Stomach (tissue), 9 donors: Measurements from ENCODE around the gene PAX5. TPM values are rescaled to one million over a fixed set of nuclear protein-coding genes. Genes with fewer than 3 reads are reported as not detected.

Experiments used
- DNase-seq, 2 donors: peaks; one replicate each; pipeline versions ENCODE4 v3.0.0 to v3.0.0-alpha.2; 2013 to 2019
- H3K27ac ChIP-seq, 5 donors: fragments of 200-600 bp in 4 of 5; sonication (generic) in 4 of 5; one replicate each; pipeline ENCODE4 v1.5.1; 2013 to 2019; ENCODE audit warnings: mild to moderate bottlenecking in 1 of 5, moderate library complexity in 1 of 5
- H3K27me3 ChIP-seq, 3 donors: fragments of 200-600 bp; sonication (generic); one replicate each; pipeline ENCODE4 v1.5.1; 2017 to 2019; ENCODE audit warnings: mixed run types in 1 of 3
- H3K36me3 ChIP-seq, 4 donors: fragments of 200-600 bp; sonication (generic); 1 replicate in 3 of 4; 2 replicates in 1 of 4; pipeline ENCODE4 v1.5.1; 2016 to 2019
- H3K4me1 ChIP-seq, 4 donors: fragments of 200-600 bp; sonication (generic); one replicate each; pipeline ENCODE4 v1.5.1; 2016 to 2019
- H3K4me3 ChIP-seq, 4 donors: fragments of 200-600 bp; sonication (generic) in 3 of 4; one replicate each; pipeline ENCODE4 v1.5.1; 2016 to 2019; ENCODE audit warnings: mild to moderate bottlenecking in 1 of 4
- H3K9me3 ChIP-seq, 4 donors: fragments of 200-600 bp; sonication (generic); one replicate each; pipeline ENCODE4 v1.5.1; 2016 to 2019
- CTCF ChIP-seq, 7 experiments: fragments of 450-650 bp in 4 of 7; fragments of 200-600 bp in 3 of 7; sonication (generic) in 3 of 7; IDR thresholded peaks; one replicate each; pipeline ENCODE4 v1.5.1; 2016 to 2019; ENCODE audit warnings: antibody characterized with exemption in 7 of 7, control low read depth in 2 of 7, mild to moderate bottlenecking in 1 of 7
- EP300 ChIP-seq: sonication (generic); formaldehyde crosslinking; IDR thresholded peaks from one replicate; pipeline ENCODE4 v1.6.1; 2017; ENCODE audit warnings: antibody characterized with exemption
- POLR2A ChIP-seq, 4 donors: fragments of 450-650 bp; IDR thresholded peaks; one replicate each; pipeline ENCODE4 v1.6.1; 2016; ENCODE audit warnings: antibody characterized with exemption in 4 of 4, control low read depth in 2 of 4, mild to moderate bottlenecking in 1 of 4, moderate library complexity in 1 of 4
- POLR2AphosphoS5 ChIP-seq, 3 donors: sonication (generic); formaldehyde crosslinking; IDR thresholded peaks; one replicate each; pipeline ENCODE4 v1.6.1; 2016; ENCODE audit warnings: antibody characterized with exemption in 3 of 3
- WGBS, 5 donors: extraction: QIAGEN DNeasy Blood & Tissue Kit in 3 of 5; methylation state at CpG; one replicate each; pipeline versions ENCODE4 v1.1.5 to v1.1.7; 2013 to 2018; 5-methylcytosine and 5-hydroxymethylcytosine counted together
- intact Hi-C: fragments of 100-400 bp; cut with DNase I; formaldehyde crosslinking; loops from one replicate; pipeline ENCODE4 v1.15.1; 2023; ENCODE audit warnings: low total_unique reads
- polyA plus RNA-seq, 3 donors: library from polyadenylated mRNA; stranded (reverse); fragments of 200-250 nt; gene quantifications; one replicate each; pipeline ENCODE4 v1.2.3, GENCODE V29; 2013
- total RNA-seq, 5 donors: library from RNA; depleted of rRNA; stranded (reverse); fragments of >200 nt; gene quantifications; one replicate each; pipeline versions ENCODE4 v1.1.0 to v1.2.3, GENCODE V29; 2014 to 2016
- donor health status: healthy with polysubstance abuse.
- donor health status: Bipolar disorder and iron deficiency.
- donor health status: healthy.

Gene PAX5
- total and polyA plus RNA-seq, 8 donors = 0.43 to 1.3 TPM; not detected in 6

GRCh38 chr9:36849943-36850342 is 184.1 kb downstream of the PAX5 start:
- WGBS, 5 donors = 73 to 87% (median 80%) methylated on average over 9 of the region's 9 CpGs
- peaks cover 0 to 42% (median 0%) of the 10 kb centered on the region in 3 donors for H3K27me3 ChIP-seq
- intact Hi-C loops = no loop called here
- no peaks in the 10 kb centered on the region for H3K4me1 ChIP-seq
- H3K4me3 ChIP-seq = no peak overlapping the region
- no peaks in the 10 kb centered on the region for H3K9me3 ChIP-seq
- DNase-seq = no peak
- TF ChIP-seq POLR2AphosphoS5 (IDR thresholded peaks at IDR 0.05) (no peak), CTCF (IDR thresholded peaks at IDR 0.05) (no peak), EP300 (no peak), POLR2A (IDR thresholded peaks at IDR 0.05) (no peak)
- H3K27ac ChIP-seq = no peak overlapping the region
- H3K36me3 ChIP-seq = no peaks in the 10 kb centered on the region

- intact Hi-C loops = no loop called here
- Histone ChIP-seq H3K36me3 (no peaks in the 10 kb centered on the region), H3K4me3 (no peak overlapping the region), H3K27ac (no peak overlapping the region), H3K27me3 (peaks cover 0 to 37% (median 0%) of the 10 kb centered on the region in 3 donors), H3K9me3 (no peaks in the 10 kb centered on the region), H3K4me1 (no peaks in the 10 kb centered on the region)
- TF ChIP-seq EP300 (no peak), POLR2AphosphoS5 (IDR thresholded peaks at IDR 0.05) (no peak), CTCF (IDR thresholded peaks at IDR 0.05) (no peak), POLR2A (IDR thresholded peaks at IDR 0.05) (no peak)
- WGBS, 5 donors = 85 to 92% (median 87%) methylated on average over 5 of the region's 5 CpGs
- DNase-seq = no peak
Observed at GRCh38 chr9:36848946-36849345, 185.1 kb downstream of the PAX5 start.

GRCh38 chr9:36847781-36848673 is 186.0 kb downstream of the PAX5 start:
- Histone ChIP-seq H3K4me1 (no peaks in the 10 kb centered on the region), H3K9me3 (no peaks in the 10 kb centered on the region), H3K27ac (no peak overlapping the region), H3K27me3 (peaks cover 0 to 37% (median 0%) of the 10 kb centered on the region in 3 donors), H3K36me3 (no peaks in the 10 kb centered on the region), H3K4me3 (no peak overlapping the region)
- intact Hi-C loops = no loop called here
- DNase-seq = peak in 1 of 2 donors; percentile 15
- TF ChIP-seq POLR2AphosphoS5 (IDR thresholded peaks at IDR 0.05) (no peak), POLR2A (IDR thresholded peaks at IDR 0.05) (no peak), EP300 (no peak), CTCF (IDR thresholded peaks at IDR 0.05) (no peak)
- 38 to 49% (median 46%) methylated on average over 15 to 22 of the region's 22 CpGs for WGBS, 5 donors

DNA sequence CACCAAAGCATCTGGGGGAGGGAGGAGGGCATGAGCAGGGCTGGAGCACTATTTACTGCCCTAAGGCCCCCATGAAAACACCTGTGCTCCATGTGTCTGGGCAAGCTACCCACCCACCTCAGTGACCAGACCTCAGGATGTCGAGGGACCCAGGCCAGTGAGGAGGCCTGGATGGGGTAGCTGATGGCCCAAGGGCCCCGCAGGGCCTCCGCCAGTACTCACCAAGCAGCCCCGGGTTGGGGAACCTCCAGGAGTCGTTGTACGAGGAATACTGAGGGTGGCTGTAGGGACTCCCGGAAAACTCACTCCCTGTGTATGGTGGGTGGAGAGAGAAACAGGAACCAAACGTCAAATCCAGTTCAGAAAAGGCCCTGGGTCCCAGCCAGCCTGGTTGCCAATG is 187.4 kb downstream of the PAX5 start:
- intact Hi-C loops = no loop called here
- Histone ChIP-seq H3K9me3 (no peaks in the 10 kb centered on the region), H3K4me1 (no peaks in the 10 kb centered on the region), H3K27me3 (peaks cover 0 to 43% (median 0%) of the 10 kb centered on the region in 3 donors), H3K36me3 (no peaks in the 10 kb centered on the region), H3K27ac (no peak overlapping the region), H3K4me3 (no peak overlapping the region)
- TF ChIP-seq CTCF (IDR thresholded peaks at IDR 0.05) (no peak), EP300 (no peak), POLR2AphosphoS5 (IDR thresholded peaks at IDR 0.05) (no peak), POLR2A (IDR thresholded peaks at IDR 0.05) (no peak)
- WGBS, 5 donors = 80 to 89% (median 87%) methylated on average over 7 to 8 of the region's 8 CpGs
- DNase-seq = no peak
